Calu3 (cell line): ENCODE measurements around the gene MYH14. TPM values are rescaled to one million over a fixed set of nuclear protein-coding genes. Genes with fewer than 3 reads are reported as not detected.

Experiments used
- BruUV-seq: library from RNA; stranded (reverse); fragments of 400-500 nt; replicated peaks from 2 replicates; lab custom pipeline; 2021; lab: Mats Ljungman, UMichigan
- CTCF ChIA-PET: fragments of 300-600 bp; sonication (Branson Sonifier 250); formaldehyde crosslinking; loops from one replicate; lab custom pipeline; 2022; ENCODE audit warnings: antibody characterized with exemption; lab: Charles Lee
- DNase-seq: peaks from one replicate; pipeline ENCODE4 v3.0.0; 2022
- H3K27ac Mint-ChIP-seq: one replicate; pipeline ENCODE4 v1.8.0; 2022; ENCODE audit warnings: mixed read lengths; ENCODE audit not compliant: unreplicated experiment
- H3K27me3 Mint-ChIP-seq: one replicate; pipeline ENCODE4 v1.8.0; 2022; ENCODE audit warnings: mixed read lengths; ENCODE audit not compliant: unreplicated experiment
- H3K36me3 Mint-ChIP-seq: one replicate; pipeline ENCODE4 v1.8.0; 2022; ENCODE audit warnings: mild to moderate bottlenecking, moderate library complexity, mixed read lengths; ENCODE audit not compliant: insufficient read depth, unreplicated experiment
- H3K4me1 Mint-ChIP-seq: one replicate; pipeline ENCODE4 v1.8.0; 2022; ENCODE audit warnings: mild to moderate bottlenecking, low read depth, mixed read lengths; ENCODE audit not compliant: unreplicated experiment
- H3K4me3 Mint-ChIP-seq: one replicate; pipeline ENCODE4 v1.8.0; 2022; ENCODE audit warnings: mild to moderate bottlenecking, low read depth, moderate library complexity, mixed read lengths; ENCODE audit not compliant: unreplicated experiment
- H3K9me3 Mint-ChIP-seq: one replicate; pipeline ENCODE4 v1.8.0; 2022; ENCODE audit warnings: low read depth, mixed read lengths; ENCODE audit not compliant: unreplicated experiment
- CTCF ChIP-seq: fragments of 200-600 bp; IDR thresholded peaks from one replicate; pipeline ENCODE4 v1.8.0; 2022; ENCODE audit warnings: antibody characterized with exemption; ENCODE audit not compliant: unreplicated experiment
- intact Hi-C: fragments of 100-400 bp; cut with micrococcal nuclease; formaldehyde crosslinking; loops from one replicate; pipeline ENCODE4 v1.10.0; 2022; ENCODE audit not compliant: unreplicated experiment
- total RNA-seq: library from RNA; stranded (reverse); gene quantifications from 2 replicates; pipeline ENCODE4 v1.2.3, GENCODE V29; 2022

MYH14 gene
- total RNA-seq, 1 experiment from 2014 or later: 255 TPM

DNA sequence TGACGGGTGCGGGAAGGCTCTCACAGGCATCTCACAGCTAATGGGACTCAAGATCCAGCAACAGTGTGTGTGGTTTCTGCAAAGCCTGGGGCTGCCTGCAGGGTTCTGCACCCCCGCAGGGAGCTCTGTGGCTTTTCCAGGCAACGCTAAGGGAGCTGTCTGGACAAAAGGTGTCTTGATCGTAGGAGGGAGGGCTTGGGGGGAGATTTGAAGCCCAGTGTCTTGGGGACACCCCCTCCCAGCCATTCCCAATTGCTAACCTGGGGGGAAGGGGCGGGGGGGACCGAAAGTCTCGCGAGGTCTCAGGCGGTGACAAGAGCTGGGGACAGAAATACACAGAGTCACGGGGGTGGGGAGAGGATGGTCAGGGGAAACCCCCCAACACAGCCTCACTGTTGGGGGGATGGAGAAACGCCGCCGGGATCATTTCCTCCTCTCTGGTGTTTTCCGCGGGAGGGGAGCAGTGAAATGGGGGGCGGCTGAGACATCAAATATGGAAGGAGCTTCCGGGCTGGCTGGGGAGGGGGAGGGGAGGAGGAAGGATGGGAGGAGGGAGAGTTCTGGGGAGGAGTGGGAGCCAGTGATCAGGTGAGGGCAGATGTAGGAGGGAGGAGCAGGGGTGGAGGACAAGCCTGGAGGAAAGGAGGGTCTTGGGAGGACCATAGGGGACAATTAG, 112.5 kb downstream of the MYH14 start:
- no peak for TF ChIP-seq CTCF
- Mint-ChIP-seq H3K4me3 (no peak overlapping the region), H3K9me3 (no peaks in the 10 kb centered on the region), H3K4me1 (peaks cover 9% of the 10 kb centered on the region), H3K36me3 (peaks cover 6% of the 10 kb centered on the region), H3K27ac (no peak overlapping the region), H3K27me3 (no peaks in the 10 kb centered on the region)
- no TSS peak for BruUV-seq
- intact Hi-C loops: no loop called here
- CTCF ChIA-PET: interaction anchor here (0.5 to 0.6 kb wide), 2 partner anchors 125 to 409 kb away, joined by 4 to 6 read pairs; no protein-coding TSS in a partner anchor
- no peak for DNase-seq

DNA sequence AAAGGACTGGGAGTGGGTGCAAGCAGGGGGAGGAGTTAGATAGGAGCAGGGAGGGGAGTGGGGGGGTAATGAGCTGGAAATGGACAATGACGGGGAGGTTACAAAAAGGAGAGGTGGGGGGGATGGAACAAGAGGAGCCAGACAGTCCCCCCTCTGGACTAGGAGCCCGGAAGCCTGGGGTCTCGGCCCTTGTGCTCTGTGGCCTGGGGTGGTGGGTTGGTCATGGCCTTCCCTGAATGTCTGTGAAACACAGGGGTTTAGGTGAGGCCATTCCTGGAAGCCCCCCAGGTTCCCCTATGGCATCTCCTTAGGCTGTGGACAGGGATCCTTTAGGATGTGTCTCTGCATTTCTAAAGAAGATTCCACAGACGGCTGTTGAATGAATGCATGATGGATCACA, 113.7 kb downstream of the MYH14 start:
- Mint-ChIP-seq H3K4me1 (peaks cover 9% of the 10 kb centered on the region), H3K4me3 (no peak overlapping the region), H3K27ac (no peak overlapping the region), H3K27me3 (no peaks in the 10 kb centered on the region), H3K9me3 (no peaks in the 10 kb centered on the region), H3K36me3 (peaks cover 6% of the 10 kb centered on the region)
- intact Hi-C loops: no loop called here
- no TSS peak for BruUV-seq
- no peak for DNase-seq
- CTCF ChIA-PET: interaction anchor here (0.6 kb wide), 1 partner anchor 1360 kb away, joined by 5 read pairs; no protein-coding TSS in a partner anchor
- TF ChIP-seq CTCF: no peak

- DNase-seq: no peak
- Mint-ChIP-seq H3K4me3 (no peak overlapping the region), H3K27ac (no peak overlapping the region), H3K36me3 (peaks cover 6% of the 10 kb centered on the region), H3K4me1 (peaks cover 8% of the 10 kb centered on the region), H3K27me3 (no peaks in the 10 kb centered on the region), H3K9me3 (no peaks in the 10 kb centered on the region)
- no TSS peak for BruUV-seq
- intact Hi-C loops: no loop called here
- no peak for TF ChIP-seq CTCF
- CTCF ChIA-PET: no interaction called here
These were observed 115.0 kb downstream of the MYH14 start for GRCh38 chr19:50318438-50318837.

- Mint-ChIP-seq H3K9me3 (no peaks in the 10 kb centered on the region), H3K27me3 (no peaks in the 10 kb centered on the region), H3K36me3 (peaks cover 6% of the 10 kb centered on the region), H3K4me3 (no peak overlapping the region), H3K27ac (no peak overlapping the region), H3K4me1 (peaks cover under 1% of the 10 kb centered on the region)
- intact Hi-C loops: no loop called here
- no peak for TF ChIP-seq CTCF
- CTCF ChIA-PET: interaction anchor here (0.9 kb wide), 1 partner anchor 10 kb away, joined by 6 read pairs; the partner anchor contains the start of gene KCNC3
- no peak for DNase-seq
- BruUV-seq: no TSS peak
These were observed 115.7 kb downstream of the MYH14 start for GRCh38 chr19:50319156-50319555.
